GM23248 (cell line): ENCODE data around the gene TP53INP2. TPM values are rescaled to one million over a fixed set of nuclear protein-coding genes. Genes with fewer than 3 reads are reported as not detected.

Experiments used
- DNase-seq: peaks from one replicate; pipeline ENCODE4 v3.0.0-alpha.2; 2015
- H2AFZ ChIP-seq: fragments of 200-600 bp; sonication (generic); 2 replicates; pipeline ENCODE4 v1.6.1; 2016; ENCODE audit warnings: antibody characterized with exemption
- H3F3A ChIP-seq: fragments of 200-600 bp; sonication (generic); 2 replicates; pipeline ENCODE4 v1.6.1; 2016; ENCODE audit warnings: mild to moderate bottlenecking, antibody characterized with exemption, mixed run types; ENCODE audit not compliant: insufficient read depth
- H3K27ac ChIP-seq: fragments of 200-600 bp; sonication (generic); 2 replicates; pipeline ENCODE4 v1.5.1; 2016; ENCODE audit warnings: mild to moderate bottlenecking
- H3K27me3 ChIP-seq: fragments of 200-600 bp; sonication (generic); replicated peaks from 2 replicates; pipeline ENCODE4 v1.6.1; 2016; ENCODE audit warnings: mild to moderate bottlenecking; ENCODE audit not compliant: insufficient read depth
- H3K36me3 ChIP-seq: fragments of 200-600 bp; sonication (generic); 2 replicates; pipeline ENCODE4 v1.6.1; 2016; ENCODE audit warnings: low read depth, mild to moderate bottlenecking
- H3K4me1 ChIP-seq: fragments of 200-600 bp; sonication (generic); 2 replicates; pipeline ENCODE4 v1.6.1; 2016; ENCODE audit warnings: mild to moderate bottlenecking; ENCODE audit not compliant: insufficient read depth
- H3K4me2 ChIP-seq: fragments of 200-600 bp; sonication (generic); one replicate; pipeline ENCODE4 v1.6.1; 2016; ENCODE audit warnings: mild to moderate bottlenecking; ENCODE audit not compliant: unreplicated experiment
- H3K4me3 ChIP-seq: fragments of 200-600 bp; sonication (generic); 2 replicates; pipeline ENCODE4 v1.5.1; 2016; ENCODE audit warnings: mild to moderate bottlenecking
- H3K79me2 ChIP-seq: fragments of 200-600 bp; sonication (generic); 2 replicates; pipeline ENCODE4 v1.6.1; 2016; ENCODE audit warnings: mild to moderate bottlenecking; ENCODE audit not compliant: insufficient read depth
- H3K9ac ChIP-seq: fragments of 200-600 bp; sonication (generic); 2 replicates; pipeline ENCODE4 v1.6.1; 2016; ENCODE audit warnings: mild to moderate bottlenecking
- H3K9me2 ChIP-seq: fragments of 200-600 bp; sonication (generic); 2 replicates; pipeline ENCODE4 v1.6.1; 2016; ENCODE audit warnings: mixed run types, mild to moderate bottlenecking, moderate library complexity; ENCODE audit not compliant: insufficient read depth
- H3K9me3 ChIP-seq: fragments of 200-600 bp; sonication (generic); one replicate; pipeline ENCODE4 v1.6.1; 2017; ENCODE audit warnings: low read depth
- H4K20me1 ChIP-seq: fragments of 200-600 bp; sonication (generic); 2 replicates; pipeline ENCODE4 v1.6.0; 2016; ENCODE audit not compliant: insufficient read depth
- EZH2 ChIP-seq: fragments of 200-600 bp; sonication (generic); IDR thresholded peaks from 2 replicates; pipeline ENCODE4 v1.6.1; 2018; ENCODE audit warnings: antibody characterized with exemption, mild to moderate bottlenecking; ENCODE audit not compliant: insufficient read depth, poor library complexity, severe bottlenecking
- EZH2phosphoT487 ChIP-seq: fragments of 200-600 bp; sonication (generic); IDR thresholded peaks from 2 replicates; pipeline ENCODE4 v1.6.1; 2018; ENCODE audit warnings: antibody characterized with exemption, moderate library complexity, mild to moderate bottlenecking, low read depth; ENCODE audit not compliant: insufficient read depth
- WGBS, 2 experiments: methylation state at CpG; one replicate each; pipeline ENCODE4 v1.1.6; 2015 to 2017; ENCODE audit warnings: low lambda C conversion rate in 2 of 2, low coverage in 1 of 2; ENCODE audit errors: missing lambda C conversion rate in 2 of 2; 5-methylcytosine and 5-hydroxymethylcytosine counted together
- in situ Hi-C: fragments of 300-500 bp; cut with MboI; formaldehyde crosslinking; loops from 2 replicates; pipeline ENCODE4 v1.15.0; 2020
- polyA plus RNA-seq: library from polyadenylated mRNA; unstranded; fragments of >200 nt; fragmentation: Nextera tagmentation; extraction: Ambion mirVana; gene quantifications from 2 replicates; pipeline ENCODE4 v1.2.1, GENCODE V29; 2016
- total RNA-seq: library from RNA; depleted of rRNA; stranded (reverse); fragments of >200 nt; shearing (Covaris generic); gene quantifications from 2 replicates; pipeline ENCODE4 v1.2.3, GENCODE V29; 2014

Gene TP53INP2
- total and polyA plus RNA-seq, 2 experiments from 2014 or later = 3.9 to 4.4 TPM

- 1% methylated on average over 53 to 64 of the region's 64 CpGs for WGBS, 2 experiments
- TF ChIP-seq EZH2 = no peak
- TF ChIP-seq EZH2phosphoT487 = no peak
- Histone ChIP-seq H3K9me2 (no peaks in the 10 kb centered on the region), H2AFZ (peak within 1 kb of the TSS; percentile 87), H3K4me2 (peak within 1 kb of the TSS; percentile 92), H3K9me3 (no peaks in the 10 kb centered on the region), H3K9ac (peak within 1 kb of the TSS; percentile 77), H3K79me2 (peaks cover 38% of the 10 kb centered on the region), H3K4me1 (0 out of 2 replicates have a peak, but pooled peaks cover 6% of the 10 kb centered on the region), H3K27ac (peak within 1 kb of the TSS; percentile 57), H3K27me3 (no peaks in the 10 kb centered on the region), H4K20me1 (no peaks in the 10 kb centered on the region), H3K4me3 (peak within 1 kb of the TSS; percentile 89), H3K36me3 (no peaks in the 10 kb centered on the region), H3F3A (peaks cover 4% of the 10 kb centered on the region; the same call in 1 of the 2 replicates)
- DNase-seq = peak; percentile 99
- in situ Hi-C loops = no loop called here
These were observed 27.3 kb upstream of the TP53INP2 start, which contains the start of gene PIGU for GRCh38 chr20:34676642-34677373. Gene PIGU (minus strand): TSS chr20:34677092. CDS start chr20:34677085, 7 bp downstream.

- H3F3A ChIP-seq = peaks cover 4% of the 10 kb centered on the region; the same call in 1 of the 2 replicates
- H3K4me3 ChIP-seq = no peak overlapping the region
- H3K4me1 ChIP-seq = 0 out of 2 replicates have a peak, but pooled peaks cover 3% of the 10 kb centered on the region
- H3K4me2 ChIP-seq = no peak overlapping the region
- no peak overlapping the region for H3K9ac ChIP-seq
- H2AFZ ChIP-seq = no peak overlapping the region
- no peak overlapping the region for H3K27ac ChIP-seq
- no peaks in the 10 kb centered on the region for H4K20me1 ChIP-seq
- in situ Hi-C loops = no loop called here
- peak; percentile 29 for DNase-seq
- TF ChIP-seq EZH2 (no peak), EZH2phosphoT487 (no peak)
- peaks cover 1% of the 10 kb centered on the region; the same call in 1 of the 2 replicates for H3K79me2 ChIP-seq
- no peaks in the 10 kb centered on the region for H3K36me3 ChIP-seq
- no peaks in the 10 kb centered on the region for H3K9me3 ChIP-seq
- H3K27me3 ChIP-seq = no peaks in the 10 kb centered on the region
- H3K9me2 ChIP-seq = no peaks in the 10 kb centered on the region
These were observed 23.5 kb upstream of the TP53INP2 start for GRCh38 chr20:34680586-34681175.

DNA sequence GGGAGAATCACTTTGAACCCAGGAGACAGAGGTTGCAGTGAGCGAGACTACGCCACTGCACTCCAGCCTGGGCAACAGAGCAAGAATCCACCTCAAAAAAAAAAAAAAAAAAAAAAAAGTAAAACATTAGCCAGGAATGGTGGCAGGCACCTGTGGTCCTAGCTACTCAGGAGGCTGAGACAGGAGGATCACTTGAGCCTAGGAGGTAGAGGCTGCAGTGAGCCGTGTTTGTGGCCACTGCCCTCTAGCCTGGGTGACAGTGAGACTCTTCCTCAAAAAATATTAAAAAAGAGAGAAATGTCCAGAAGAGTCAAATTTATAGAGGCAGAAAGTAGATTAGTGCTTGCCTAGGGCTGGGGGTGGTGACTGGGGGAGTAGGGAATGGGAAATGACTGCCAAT is 20.5 kb upstream of the TP53INP2 start:
- Histone ChIP-seq H3K4me1 (no peaks in the 10 kb centered on the region), H4K20me1 (no peaks in the 10 kb centered on the region), H3K9me2 (no peaks in the 10 kb centered on the region), H3K27ac (no peak overlapping the region), H3K36me3 (no peaks in the 10 kb centered on the region), H2AFZ (no peak overlapping the region), H3K79me2 (no peaks in the 10 kb centered on the region), H3K9me3 (no peaks in the 10 kb centered on the region), H3K9ac (no peak overlapping the region), H3K27me3 (no peaks in the 10 kb centered on the region), H3F3A (no peaks in the 10 kb centered on the region), H3K4me3 (no peak overlapping the region), H3K4me2 (no peak overlapping the region)
- no peak for TF ChIP-seq EZH2
- no peak for TF ChIP-seq EZH2phosphoT487
- no peak for DNase-seq
- 77 to 92% methylated on average over 3 of the region's 3 CpGs for WGBS, 2 experiments
- in situ Hi-C loops = no loop called here

GRCh38 chr20:34689486-34689885 is 14.7 kb upstream of the TP53INP2 start:
- no peak overlapping the region for H3K4me2 ChIP-seq
- no peak for TF ChIP-seq EZH2
- no peak for TF ChIP-seq EZH2phosphoT487
- DNase-seq = peak; percentile 25
- no peak overlapping the region for H2AFZ ChIP-seq
- H3F3A ChIP-seq = no peaks in the 10 kb centered on the region
- H3K4me3 ChIP-seq = no peak overlapping the region
- no peaks in the 10 kb centered on the region for H3K27me3 ChIP-seq
- no peak overlapping the region for H3K27ac ChIP-seq
- no peak overlapping the region for H3K9ac ChIP-seq
- in situ Hi-C loops = no loop called here
- H3K36me3 ChIP-seq = no peaks in the 10 kb centered on the region
- no peaks in the 10 kb centered on the region for H4K20me1 ChIP-seq
- WGBS, 2 experiments = 63 to 75% methylated on average over 2 of the region's 2 CpGs
- H3K9me2 ChIP-seq = no peaks in the 10 kb centered on the region
- H3K79me2 ChIP-seq = no peaks in the 10 kb centered on the region
- no peaks in the 10 kb centered on the region for H3K4me1 ChIP-seq
- H3K9me3 ChIP-seq = no peaks in the 10 kb centered on the region
